ENCODE results near the gene SNX1.
A peak's percentile ranks its signal among the peaks of the same experiment; 100 is the strongest.

The SNX1 gene

DNA sequence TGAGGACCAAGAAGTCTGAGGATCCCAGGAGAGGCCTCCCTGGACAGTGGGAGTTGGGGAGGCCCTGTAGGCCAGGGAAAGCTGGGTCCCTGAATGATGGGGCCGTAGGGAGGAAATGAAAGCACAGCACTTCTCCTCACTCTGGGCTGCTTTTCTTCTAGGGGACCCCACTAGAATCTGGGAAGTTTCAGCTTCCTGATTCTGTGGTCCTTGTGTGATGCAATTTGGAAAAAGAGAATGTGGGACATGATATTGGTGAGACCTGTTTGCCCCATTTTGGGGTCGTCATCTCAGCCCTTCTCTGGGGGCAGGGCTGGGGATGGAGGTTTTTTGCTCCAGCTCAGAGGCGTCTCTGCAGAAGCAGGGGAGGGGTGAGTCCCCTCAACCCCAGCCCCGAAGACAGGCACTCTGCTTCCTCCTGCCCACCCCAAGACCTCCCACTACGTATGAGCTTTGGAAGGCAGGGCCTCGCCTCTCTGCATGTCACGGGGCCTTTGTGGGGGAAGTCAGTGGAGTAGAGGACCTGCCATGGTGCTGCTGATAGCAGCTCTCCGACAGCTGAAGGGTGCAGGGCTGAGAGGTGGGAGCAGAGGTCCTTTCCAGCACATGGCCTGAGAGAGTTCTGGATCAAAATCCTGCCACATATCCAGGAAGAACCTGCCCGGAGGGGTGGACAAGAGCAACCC, 54.3 kb downstream of the SNX1 start:
- TF ChIP-seq, protein P1, sequence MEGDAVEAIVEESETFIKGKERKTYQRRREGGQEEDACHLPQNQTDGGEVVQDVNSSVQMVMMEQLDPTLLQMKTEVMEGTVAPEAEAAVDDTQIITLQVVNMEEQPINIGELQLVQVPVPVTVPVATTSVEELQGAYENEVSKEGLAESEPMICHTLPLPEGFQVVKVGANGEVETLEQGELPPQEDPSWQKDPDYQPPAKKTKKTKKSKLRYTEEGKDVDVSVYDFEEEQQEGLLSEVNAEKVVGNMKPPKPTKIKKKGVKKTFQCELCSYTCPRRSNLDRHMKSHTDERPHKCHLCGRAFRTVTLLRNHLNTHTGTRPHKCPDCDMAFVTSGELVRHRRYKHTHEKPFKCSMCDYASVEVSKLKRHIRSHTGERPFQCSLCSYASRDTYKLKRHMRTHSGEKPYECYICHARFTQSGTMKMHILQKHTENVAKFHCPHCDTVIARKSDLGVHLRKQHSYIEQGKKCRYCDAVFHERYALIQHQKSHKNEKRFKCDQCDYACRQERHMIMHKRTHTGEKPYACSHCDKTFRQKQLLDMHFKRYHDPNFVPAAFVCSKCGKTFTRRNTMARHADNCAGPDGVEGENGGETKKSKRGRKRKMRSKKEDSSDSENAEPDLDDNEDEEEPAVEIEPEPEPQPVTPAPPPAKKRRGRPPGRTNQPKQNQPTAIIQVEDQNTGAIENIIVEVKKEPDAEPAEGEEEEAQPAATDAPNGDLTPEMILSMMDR (IDR thresholded peaks at IDR 0.05; ENCODE audit: low read depth, low read length): no peak
- no peak overlapping the region for H3K4me3 ChIP-seq (replicated peaks in 1 of 2; ENCODE audit: low read depth in 2 of 2, low read length in 2 of 2)

DNA sequence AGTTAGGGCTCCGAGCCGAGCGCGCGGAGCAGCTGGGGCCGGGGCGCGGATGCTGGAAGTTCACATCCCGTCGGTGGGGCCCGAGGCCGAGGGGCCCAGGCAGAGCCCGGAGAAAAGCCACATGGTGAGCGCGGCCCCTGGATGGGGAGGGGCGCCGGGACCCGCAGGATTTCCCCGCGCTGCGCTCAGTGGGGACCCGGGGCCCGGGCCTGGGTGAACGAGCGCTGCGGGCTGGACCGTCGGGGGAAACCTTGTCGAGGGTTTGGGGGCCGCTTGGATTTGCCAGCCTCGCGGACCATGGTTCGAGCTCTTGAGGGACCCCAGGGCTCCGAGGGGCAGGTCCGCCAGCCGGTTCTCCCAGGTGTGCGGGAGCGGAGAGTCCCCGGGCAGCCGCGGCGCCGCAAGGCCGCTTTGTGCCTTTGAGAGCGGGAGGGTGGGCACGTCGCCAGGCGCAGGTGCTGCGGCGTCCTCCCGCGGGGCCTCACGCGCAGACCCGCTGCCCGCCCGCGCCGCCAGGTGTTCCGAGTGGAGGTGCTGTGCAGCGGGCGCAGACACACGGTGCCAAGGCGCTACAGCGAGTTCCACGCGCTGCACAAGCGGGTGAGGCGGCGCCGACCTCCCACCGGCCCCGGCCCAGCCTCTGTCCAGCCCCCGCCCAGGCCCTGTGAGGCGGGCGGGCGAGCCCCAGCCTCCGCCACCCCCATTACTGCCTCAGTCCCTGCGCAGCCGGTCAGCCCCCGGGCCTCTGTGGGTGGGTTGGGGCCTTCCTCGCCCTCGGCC, 56.1 kb downstream of the SNX1 start, which contains the start of gene SNX22:
Gene SNX22, plus strand, starts transcription at position 5 of the 780 bp plus-strand sequence. Its CDS starts 45 bp downstream, at position 50.
- H3K4me3 ChIP-seq (replicated peaks in 1 of 2; ENCODE audit: low read depth in 2 of 2, low read length in 2 of 2): peak within 1 kb of the TSS; percentile 45 to 50
- TF ChIP-seq, protein P1 (IDR thresholded peaks at IDR 0.05; ENCODE audit: low read depth, low read length): no peak
- DNase-seq (ENCODE audit: low read depth in 2 of 2): no peak

More for the DNA sequence above, 54.3 kb downstream of the SNX1 start:
- DNase-seq (ENCODE audit: low read depth in 2 of 2): no peak

DNA sequence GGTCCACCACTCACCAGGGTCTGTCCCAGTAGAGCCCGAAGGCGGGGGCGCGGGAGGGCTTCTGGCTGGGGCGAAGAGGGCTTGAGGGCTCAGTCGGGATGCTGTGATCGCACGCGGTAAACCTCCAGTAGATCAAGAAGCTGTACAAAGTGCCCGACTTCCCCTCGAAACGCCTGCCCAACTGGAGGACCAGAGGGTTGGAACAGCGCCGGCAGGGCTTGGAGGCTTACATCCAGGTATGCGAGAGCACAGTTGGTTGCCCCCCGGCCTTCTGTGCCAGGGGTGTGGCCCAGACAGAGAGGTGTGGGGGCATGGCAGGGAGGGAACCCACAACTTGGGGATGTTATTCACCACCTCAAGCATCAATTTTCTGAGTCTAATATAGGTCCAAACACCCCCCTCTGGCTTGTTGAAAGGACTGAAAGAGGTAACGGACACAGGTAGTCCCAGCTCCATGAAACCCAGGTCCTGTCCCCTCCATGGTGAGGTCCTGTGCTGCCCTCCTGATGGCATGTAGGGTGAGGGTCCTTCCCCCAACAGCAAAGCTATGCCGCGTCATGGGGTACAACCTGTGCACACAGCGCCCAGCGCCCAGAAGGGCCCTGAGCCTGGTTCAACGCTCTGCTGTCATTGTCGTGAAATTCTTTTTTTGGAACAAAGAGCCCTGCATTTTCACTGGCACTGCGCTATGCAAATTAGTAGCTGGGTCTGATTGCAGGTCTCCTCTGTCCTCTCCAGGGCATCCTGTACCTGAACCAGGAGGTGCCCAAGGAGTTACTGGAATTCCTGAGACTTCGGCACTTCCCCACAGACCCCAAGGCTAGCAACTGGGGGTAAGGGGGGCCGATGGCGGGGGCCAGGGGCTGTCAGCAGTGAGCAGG, 57.0 kb downstream of the SNX1 start:
- DNase-seq (ENCODE audit: low read depth in 2 of 2): no peak
- TF ChIP-seq, protein P1 (IDR thresholded peaks at IDR 0.05; ENCODE audit: low read depth, low read length): no peak
- H3K4me3 ChIP-seq (replicated peaks in 1 of 2; ENCODE audit: low read depth in 2 of 2, low read length in 2 of 2): peak overlapping the region in 1 of 2 donors; percentile 15

DNA sequence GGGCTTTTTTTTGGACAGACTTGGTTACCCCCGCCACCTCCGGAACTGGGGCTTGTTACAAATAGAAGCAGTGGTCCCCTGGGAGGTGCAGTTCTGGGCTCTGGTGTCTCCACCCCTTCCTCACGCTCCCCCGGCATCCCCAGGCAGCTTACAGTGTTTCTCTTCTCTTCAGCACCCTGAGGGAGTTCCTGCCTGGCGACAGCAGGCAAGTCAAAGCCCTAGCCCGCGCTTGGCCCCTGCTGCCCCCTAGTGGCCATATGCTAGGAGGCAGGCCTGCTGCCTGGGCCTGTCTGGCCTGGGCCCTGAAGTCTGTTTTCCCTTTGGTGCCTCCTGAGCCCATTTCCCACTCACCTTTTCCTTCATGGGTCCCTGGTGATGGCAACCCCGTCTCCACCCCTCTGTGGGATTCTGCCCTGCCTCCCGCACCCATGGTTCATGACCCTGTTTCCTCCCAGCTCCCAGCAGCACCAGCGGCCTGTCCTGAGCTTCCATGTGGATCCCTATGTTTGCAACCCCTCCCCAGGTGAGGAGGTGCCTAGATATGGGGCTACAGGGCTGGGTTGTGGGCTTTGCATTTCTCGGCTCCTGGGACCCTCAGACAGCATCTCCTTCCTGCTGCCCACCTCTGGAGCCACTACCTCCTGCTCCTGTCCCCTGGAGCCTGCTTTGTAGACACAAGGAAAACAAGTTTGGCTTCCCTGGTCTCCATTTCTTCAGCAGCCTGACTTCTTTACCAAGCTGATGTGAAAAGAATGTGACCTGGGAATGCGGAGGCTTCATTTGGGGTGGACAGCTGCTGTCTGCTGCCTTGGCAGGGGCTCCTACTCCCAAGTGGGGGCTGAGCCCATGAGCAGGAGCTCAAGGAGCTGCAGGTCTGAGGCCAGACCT, 57.9 kb downstream of the SNX1 start:
- TF ChIP-seq, protein P1 (IDR thresholded peaks at IDR 0.05; ENCODE audit: low read depth, low read length): peak; percentile 99
- H3K4me3 ChIP-seq (replicated peaks in 1 of 2; ENCODE audit: low read depth in 2 of 2, low read length in 2 of 2): no peak overlapping the region
- peak; percentile 87 to 91 for DNase-seq (ENCODE audit: low read depth in 2 of 2)

DNA sequence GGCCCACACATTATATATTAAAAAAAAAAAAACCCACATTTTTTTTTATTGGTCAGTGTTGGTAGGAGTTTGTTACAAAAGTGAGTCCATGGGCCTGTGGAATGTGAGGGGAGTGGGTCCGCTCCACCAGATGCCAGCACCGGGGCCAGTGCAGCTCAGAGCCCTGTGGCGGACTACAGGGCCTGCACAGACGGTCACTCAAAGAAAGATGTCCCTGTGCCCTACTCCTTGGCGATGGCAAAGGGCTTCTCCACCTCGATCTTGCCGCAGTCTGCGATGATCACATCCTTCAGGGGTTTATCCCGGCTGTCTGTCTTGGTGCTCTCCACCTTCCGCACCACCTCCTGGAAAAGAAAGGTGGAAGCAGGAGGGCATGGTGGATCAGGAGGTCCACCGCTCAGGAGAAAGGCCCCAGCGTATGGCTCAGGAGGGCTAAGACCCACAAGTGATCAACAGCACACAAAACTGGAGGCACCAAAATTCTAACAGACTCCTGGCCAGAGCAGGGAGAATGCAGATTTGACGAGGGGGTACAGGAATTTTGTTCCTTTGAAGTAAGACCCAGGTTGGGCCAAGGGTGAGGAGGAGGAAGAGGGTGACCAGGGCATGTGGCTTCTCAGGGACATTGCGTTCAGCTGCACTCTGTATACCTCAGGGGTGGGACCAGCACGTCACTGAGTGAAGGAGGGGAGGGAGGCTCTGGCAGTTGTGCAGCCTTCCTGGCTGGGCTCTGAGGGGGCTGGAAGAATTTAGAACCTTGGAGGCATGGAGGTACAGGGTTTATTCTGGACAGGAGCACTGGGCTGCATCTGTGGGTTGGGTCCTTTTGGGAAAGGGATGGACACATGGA, 60.2 kb downstream of the SNX1 start:
- H3K4me3 ChIP-seq (replicated peaks in 1 of 2; ENCODE audit: low read depth in 2 of 2, low read length in 2 of 2): no peak overlapping the region
- no peak for DNase-seq (ENCODE audit: low read depth in 2 of 2)
- TF ChIP-seq, protein P1 (IDR thresholded peaks at IDR 0.05; ENCODE audit: low read depth, low read length): no peak

Data from cardiac fibroblast (primary cell).